GM19324 (cell line): Measurements from ENCODE around the gene PRSS56.
A peak's percentile ranks its signal among the peaks of the same experiment; 100 is the strongest.

Source experiments
- ATAC-seq: cut with Tn5 transposase; IDR thresholded peaks from one replicate; pipeline ENCODE4 v1.9.1; 2021; ENCODE audit warnings: mild to moderate bottlenecking, moderate library complexity; ENCODE audit not compliant: unreplicated experiment, low FRiP score

The PRSS56 gene

DNA sequence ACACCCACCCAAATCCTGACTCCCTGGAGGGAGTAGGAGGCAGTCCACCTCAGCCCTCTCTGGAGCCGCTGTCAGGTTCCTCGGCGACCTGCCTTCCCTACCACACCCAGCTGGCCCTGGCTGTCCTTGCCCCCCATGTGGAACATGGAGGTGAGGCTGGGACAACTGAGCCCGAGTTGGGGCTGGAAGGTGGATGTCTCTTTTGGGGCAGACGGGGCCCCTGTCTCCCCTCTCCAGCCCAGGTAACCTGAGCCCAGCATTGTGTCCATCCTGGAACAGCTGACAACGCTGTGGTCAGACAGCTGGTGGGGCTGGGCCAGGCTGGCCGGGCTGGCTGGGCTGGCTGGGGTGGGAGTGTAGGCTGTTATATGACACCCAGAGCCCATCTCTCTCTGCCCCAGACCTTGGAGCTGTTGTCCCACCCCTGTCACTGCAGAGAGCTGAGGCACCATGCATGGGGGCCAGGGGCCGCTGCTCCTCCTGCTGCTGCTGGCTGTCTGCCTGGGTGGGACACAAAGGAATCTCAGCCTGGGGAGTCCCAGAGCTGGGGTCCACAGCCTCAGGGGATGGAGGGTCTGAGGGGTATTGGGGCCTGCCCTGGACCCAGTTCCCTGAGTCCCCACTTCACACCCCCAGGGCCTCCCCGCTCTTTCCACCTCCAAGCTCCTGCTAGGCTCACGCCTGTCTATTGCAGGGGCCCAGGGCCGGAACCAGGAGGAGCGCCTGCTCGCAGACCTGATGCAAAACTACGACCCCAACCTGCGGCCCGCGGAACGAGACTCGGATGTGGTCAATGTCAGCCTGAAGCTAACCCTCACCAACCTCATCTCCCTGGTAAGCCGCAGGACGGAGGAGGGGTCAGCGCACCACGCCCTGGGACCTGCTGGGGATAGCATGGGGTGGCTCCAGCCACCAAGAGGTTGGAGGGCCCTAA, 19.4 kb downstream of the PRSS56 start, which contains the start of gene CHRNG:
Gene CHRNG, plus strand, starts transcription at position 395 of the 934 bp plus-strand sequence. Its CDS starts 56 bp downstream, at position 451.
- ATAC-seq = no peak

DNA sequence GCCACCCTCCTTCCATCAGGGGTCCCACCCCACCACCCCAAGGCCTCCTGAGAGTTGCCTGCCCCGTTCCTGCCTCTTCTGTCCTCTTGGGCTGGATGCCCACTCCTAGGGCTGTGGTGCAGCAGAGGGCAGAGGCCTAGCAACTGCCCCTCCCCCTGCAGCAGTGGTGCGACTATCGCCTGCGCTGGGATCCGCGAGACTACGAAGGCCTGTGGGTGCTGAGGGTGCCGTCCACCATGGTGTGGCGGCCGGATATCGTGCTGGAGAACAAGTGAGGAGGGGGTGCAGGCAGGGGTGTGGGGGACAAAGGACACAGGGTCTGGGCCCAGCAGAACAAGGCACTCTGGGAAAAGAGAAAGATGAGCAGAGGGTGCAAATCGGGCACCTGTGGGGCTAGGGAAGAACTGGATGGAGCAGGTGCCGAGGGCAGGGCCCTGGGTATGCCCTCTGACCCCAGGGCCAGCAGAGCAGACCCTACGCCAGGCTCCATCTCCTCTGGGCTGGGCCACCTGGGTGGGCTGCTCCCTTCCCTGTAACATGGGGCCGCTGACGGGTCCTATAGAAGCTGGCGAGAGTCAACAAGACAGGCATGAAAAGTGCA, 20.4 kb downstream of the PRSS56 start:
- no peak for ATAC-seq

DNA sequence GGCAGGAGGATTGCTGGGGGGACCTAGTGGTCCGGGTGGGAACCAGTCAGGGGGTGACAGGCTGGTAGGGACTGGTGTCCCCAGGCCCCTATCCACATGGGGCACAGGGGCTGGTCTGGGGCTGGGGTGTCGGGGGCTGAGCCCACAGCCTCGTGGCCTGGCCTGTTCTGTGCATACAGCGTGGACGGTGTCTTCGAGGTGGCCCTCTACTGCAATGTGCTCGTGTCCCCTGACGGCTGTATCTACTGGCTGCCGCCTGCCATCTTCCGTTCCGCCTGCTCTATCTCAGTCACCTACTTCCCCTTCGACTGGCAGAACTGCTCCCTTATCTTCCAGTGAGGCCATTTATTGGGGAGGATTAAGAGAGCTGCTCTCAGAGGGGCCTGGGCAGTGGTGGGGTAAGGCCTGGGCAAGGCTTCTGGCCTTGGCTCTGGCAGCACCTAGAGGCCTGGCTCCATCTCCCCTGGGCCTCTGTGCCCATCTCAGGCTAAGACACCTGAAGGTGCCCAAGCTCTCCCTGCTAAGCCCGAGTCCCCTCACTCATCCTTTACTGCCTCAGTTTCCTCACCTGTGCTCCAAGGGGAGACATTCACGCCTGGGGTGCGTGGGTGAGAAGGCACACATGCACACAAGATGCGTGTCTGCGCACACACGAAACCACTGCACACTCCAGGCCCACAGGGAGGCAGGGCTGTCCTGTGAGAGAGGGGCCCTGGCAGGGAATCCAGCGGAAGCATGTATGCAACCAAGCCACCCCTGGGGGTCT, 21.2 kb downstream of the PRSS56 start:
- ATAC-seq = no peak

DNA sequence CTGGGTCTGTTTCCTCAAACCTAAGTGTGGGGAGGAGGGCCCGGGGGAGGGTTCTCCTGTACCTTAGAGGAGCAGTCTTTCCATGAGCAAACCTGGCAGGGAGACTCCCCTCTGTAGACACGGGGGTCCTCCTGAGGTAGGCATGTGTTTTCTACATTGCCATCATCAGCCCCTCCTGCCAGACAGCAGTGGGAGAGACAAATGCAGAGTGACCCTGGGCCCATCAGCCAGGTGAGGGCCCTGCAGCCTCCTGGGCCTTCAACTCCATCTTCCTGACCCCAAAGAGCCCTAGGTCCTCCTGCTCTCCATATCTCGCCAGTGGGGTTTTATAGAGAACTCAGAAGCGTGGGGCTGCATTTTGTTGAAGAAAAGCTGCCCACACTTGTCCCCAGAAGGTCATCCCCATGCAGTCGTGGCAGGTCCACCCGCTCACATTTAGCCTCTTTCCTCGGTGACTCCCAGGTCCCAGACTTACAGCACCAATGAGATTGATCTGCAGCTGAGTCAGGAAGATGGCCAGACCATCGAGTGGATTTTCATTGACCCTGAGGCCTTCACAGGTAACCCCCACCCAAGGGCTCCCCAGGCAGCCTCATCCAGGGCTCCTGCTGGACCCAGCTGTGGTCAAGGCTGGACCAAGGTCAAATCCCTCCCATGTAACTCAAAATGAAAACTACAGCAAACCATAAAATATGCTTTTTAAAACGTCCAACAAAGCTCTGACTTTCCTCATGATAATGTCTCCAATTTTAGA, 21.9 kb downstream of the PRSS56 start:
- no peak for ATAC-seq

DNA sequence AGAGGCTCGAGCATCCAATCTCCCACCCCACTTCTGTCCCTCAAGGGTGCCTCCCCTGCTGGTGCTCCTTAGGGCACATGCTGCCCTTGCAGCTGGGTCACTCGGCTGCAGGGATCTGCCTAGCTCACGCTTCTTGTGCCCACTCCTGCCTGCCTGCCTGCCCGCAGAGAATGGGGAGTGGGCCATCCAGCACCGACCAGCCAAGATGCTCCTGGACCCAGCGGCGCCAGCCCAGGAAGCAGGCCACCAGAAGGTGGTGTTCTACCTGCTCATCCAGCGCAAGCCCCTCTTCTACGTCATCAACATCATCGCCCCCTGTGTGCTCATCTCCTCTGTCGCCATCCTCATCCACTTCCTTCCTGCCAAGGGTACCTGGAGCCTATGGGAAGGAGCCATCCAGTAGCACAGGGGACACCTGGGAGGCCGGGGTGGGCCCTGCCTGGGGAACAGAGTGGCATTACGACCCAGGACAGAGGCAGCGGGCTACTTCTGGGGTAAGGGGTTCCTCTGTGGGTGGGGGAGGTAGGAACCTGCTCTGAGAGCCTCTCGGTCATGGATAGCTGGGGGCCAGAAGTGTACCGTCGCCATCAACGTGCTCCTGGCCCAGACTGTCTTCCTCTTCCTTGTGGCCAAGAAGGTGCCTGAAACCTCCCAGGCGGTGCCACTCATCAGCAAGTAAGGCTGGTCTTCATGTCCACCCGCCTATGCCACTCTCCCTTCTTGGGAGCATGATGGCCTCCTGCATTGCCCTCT, 22.7 kb downstream of the PRSS56 start:
- ATAC-seq = no peak

DNA sequence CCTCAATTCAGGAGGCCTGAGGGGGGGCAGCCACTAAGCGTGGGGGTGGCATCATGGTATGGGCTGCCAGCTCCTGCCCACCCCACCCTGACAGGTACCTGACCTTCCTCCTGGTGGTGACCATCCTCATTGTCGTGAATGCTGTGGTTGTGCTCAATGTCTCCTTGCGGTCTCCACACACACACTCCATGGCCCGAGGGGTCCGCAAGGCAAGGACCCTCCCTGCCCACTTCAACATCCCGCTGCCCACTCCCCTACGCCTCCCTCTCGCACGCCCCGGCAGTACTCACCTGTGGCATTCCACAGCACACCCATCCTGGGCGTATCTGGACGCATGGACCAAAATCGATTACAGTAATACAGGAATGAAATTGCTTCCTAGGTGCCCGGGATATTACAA, 23.3 kb downstream of the PRSS56 start:
- no peak for ATAC-seq

DNA sequence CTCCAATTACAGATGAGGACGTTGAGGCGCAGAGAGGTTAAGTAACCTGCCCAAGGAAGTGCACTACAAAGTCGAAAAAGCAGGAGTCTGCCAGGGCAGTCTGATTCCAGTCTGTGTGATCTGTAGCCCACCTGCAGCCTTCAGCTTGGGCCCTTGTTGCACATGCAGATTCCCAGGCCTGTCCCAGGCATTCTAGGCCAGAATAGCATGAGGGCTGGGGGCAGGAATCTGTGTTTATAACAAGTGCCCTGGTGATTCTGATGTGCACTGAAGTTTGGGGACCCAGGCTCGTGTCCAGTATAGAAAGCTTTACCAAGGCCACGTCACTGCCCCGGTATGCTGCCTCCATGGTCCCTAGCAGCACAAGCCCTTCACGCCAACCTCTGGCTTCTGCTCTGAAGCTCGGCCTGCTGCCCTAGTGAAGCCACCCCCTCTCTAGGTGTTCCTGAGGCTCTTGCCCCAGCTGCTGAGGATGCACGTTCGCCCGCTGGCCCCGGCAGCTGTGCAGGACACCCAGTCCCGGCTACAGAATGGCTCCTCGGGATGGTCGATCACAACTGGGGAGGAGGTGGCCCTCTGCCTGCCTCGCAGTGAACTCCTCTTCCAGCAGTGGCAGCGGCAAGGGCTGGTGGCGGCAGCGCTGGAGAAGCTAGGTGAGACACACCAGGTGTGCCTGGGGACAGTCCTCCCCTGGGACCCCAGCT, 23.9 kb downstream of the PRSS56 start:
- ATAC-seq = no peak

DNA sequence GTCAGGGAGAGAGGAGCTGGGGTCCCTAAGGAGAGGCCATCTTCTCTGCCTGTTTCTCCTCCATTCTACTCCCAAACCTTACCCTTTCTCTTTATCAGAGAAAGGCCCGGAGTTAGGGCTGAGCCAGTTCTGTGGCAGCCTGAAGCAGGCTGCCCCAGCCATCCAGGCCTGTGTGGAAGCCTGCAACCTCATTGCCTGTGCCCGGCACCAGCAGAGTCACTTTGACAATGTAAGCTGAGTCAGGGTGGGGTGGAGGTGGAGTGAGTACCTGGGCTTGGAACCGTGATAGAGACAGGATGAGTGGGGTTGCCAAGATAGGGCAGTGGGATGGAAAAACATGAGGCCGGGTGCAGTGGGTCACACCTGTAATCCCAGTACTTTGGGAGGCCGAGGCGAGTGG, 24.5 kb downstream of the PRSS56 start:
- no peak for ATAC-seq

DNA sequence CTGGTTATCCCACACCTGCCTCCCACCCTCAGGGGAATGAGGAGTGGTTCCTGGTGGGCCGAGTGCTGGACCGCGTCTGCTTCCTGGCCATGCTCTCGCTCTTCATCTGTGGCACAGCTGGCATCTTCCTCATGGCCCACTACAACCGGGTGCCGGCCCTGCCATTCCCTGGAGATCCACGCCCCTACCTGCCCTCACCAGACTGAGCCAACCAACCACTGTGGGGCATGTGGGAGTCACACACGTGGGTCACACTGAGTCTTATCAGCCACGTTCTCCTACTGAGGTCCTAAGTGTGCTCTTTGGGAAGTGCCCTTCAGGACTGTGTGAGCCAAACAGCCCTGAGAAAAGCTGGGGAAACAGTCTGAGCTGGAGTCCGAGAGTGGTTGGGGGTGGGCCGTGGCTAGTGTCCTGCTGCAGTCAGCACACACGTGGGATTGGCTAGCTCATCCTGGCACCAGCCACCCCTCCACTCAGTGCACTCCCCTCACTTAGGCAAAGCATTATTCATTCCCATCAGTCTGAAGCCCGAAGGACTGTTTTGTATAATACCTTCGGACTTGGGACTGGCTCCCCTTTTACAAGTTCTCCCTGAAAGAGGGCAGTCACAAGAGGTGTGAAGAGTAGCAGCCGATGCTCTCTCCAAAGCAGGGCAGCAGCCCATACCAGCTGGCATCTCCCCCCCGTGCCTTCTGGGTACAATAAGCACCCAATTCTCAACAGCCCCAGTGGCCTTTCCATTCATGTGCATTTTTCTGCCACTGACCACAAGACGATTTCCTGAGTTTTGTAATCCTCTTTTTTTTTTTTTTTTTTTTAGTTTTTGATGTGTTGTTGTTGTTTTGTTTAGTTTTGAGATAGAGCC, 25.6 kb downstream of the PRSS56 start:
- ATAC-seq = no peak

DNA sequence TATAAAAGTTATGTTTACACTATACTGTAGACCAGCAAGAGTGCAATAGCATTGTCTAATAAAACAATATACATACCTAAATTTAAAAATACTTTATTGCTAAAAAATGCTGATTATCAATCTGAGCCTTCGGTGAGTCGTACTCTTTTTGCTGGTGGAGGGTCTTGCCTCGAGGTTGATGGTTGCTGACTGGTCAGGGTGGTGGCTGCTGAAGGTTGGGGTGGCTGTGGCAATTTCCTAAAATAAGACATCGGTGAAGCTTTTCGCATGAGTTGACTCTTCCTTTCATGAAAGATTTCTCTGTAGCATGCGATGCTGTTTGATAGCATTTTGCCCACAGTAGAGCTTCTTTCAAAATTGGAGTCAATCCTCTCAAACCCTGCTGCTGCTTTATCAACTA, 27.8 kb downstream of the PRSS56 start:
- no peak for ATAC-seq

DNA sequence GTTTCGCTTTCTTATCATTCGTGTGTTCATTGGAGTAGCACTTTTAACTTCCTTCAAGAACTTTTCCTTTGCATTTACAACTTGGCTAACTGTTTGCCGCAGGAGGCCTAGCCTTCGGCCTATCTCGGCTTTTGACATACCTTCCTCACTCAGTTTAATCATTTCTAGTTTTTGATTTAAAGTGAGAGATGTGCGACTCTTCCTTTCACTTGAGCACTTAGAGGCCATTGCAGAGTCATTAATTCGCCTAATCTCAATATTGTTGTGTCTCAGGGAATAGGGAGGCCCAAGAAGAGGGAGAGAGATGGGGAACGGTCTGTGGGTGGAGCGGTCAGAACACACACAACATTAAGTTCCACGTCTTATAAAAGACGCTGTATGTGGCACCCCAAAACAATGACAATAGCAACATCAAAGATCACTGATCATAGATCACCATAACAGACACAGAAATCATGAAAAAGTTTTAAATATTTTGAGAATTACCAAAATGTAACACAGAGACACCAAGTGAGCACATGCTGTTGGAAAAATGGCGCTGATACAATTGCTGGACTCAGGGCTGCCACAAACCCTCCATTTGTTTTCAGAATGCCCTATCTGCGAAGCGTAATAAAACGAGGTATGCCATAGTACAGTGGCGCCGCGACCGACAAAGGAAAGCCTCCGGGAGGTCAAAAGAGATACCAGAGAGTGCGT, 29.6 kb downstream of the PRSS56 start:
- ATAC-seq = no peak

DNA sequence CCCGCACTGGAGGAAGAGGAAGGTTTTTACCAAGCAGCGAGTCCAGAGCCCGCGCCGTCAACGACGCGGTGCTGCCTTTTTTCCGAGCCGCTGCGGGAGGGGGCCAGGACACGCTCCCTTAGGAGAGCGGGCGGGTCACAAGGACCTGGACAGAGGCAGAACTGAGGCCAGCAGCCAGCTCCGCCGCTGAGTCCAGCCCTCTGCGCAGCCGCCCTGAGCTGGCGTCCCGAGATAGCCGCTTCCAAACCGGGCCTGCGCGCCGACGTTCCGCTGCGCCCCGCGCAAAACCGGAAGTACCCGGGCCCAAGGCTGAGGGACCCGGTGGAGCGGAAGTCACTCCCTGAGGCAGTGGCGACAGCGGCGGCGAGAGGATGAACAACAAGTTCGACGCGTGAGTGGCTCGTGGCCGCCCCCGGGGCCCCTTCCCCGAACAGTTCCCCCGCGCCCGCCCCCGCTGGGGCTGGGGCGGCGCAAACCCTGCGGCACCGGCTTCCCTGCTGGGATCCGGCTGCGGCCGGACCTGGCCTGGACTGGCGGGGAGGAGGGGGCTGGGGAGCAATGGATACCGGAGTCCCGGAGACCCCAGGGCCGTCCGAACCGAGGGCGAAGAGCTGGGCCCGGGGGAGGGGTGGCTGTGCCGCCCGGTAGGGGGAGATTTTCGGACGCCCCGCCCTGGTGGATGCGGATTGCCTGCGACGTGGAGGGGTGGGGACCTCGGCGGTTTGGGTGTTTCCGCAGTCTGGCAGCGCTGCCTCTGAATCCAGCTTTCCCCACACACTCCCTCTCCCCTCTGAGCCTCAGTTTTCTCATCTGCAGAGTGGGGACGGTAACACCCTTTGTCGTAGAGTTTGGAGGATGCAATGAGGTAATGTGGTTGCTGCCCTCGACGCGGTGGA, 30.4 kb downstream of the PRSS56 start, which contains the start of the genes EIF4E2 and TIGD1:
Gene EIF4E2, plus strand, starts transcription at position 336 of the 896 bp plus-strand sequence. Its CDS starts 36 bp downstream, at position 372.
Gene TIGD1, minus strand, starts transcription at position 204 of the 896 bp plus-strand sequence. CDS start 675 bp downstream, outside the sequence.
- ATAC-seq = peak; percentile 97

DNA sequence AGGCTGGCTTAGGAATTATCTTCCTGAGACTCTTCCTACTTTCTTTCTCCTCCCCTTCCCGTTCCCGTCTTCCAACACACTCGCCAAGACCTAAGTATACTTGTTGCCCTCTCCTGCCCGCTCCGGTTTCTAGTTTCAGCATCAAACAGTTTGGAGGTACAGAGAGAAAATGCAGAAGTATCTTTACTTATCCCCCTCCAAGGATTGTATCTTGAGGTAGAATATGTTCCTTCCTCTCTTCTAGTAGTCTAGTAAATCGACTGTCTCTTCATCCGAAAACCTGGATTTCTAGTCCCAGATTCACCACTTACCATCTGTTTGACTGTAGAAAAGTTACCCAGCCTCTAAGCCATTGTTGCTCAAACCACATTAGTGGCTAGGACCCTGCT, 31.1 kb downstream of the PRSS56 start:
- ATAC-seq = no peak

DNA sequence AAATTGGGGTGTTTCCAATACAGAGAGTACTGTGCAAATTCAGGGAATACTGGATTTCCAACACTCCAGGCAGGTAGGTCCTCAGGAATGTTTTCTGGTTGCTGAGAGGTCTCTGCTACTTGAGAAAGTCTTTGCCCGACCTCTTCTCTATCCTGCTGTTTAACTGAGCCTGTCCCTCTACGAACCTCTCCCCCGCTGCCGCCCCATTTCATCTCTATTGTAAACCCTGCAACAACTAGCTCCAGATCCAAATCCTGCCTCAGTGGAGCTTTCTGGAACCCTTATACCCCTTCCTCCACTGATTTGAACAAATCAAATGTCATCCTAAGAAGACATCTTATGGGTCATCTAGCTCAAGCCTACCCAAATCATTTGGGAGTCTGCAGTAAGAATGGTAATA, 31.6 kb downstream of the PRSS56 start:
- no peak for ATAC-seq

DNA sequence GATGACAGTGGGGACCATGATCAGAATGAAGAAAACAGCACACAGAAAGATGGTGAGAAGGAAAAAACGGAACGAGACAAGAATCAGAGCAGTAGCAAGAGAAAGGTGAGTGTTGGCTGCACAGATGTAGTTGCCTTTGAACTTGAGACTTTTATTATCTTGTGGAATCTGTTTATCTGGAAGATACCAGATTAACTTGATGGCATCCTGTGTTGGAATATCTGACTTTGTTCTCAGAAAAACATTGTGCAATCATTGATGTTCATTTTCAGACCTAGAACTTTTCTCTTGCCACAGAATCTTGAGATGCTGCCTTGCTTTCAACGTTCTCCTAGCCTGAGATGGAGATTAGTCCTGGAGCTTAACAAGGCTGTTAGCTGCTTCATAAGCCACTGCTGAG, 36.2 kb downstream of the PRSS56 start:
- no peak for ATAC-seq

DNA sequence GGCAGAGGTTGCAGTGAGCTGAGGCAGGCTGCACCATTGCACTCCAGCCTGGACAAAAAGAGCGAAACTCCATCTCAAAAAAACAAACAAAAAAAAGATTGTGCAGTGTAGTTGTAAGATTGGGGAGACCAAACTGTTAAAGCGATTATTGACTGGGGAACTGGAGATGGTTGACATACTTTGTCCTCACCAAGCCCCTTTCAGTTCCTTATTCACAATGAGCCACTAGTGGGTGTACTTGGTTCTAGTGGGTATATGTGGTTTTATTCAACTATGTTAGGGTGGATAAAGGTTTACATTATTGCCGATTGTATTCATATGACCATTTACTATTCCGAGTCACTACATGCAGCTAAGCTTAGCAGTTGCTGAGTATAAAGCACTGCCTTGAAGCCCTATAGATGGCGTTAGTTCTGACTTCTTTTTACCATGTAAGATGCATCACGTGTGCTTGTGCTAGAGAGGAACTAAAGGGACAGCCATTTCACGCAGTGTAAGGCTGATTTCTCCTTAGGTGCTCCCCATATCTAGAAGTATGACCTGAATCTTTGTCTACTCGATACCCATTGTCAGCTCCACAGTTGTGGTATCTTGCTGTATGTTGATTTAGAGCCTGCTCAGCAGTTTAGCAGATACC, 42.4 kb downstream of the PRSS56 start:
- no peak for ATAC-seq
